GM19025 (cell line): ENCODE data around the gene NCKAP1.
"Not testable (repeated sequence)": the region's sequence is repeated elsewhere in the genome, so short reads cannot be mapped to it uniquely, and the experiment has no call there.

Source experiments
- ATAC-seq: cut with Tn5 transposase; IDR thresholded peaks from one replicate; pipeline ENCODE4 v1.9.1; 2021; ENCODE audit warnings: mild to moderate bottlenecking, low read depth, moderate library complexity; ENCODE audit not compliant: unreplicated experiment

NCKAP1 gene

GRCh38 chr2:182915369-182916326 is 122.6 kb downstream of the NCKAP1 start:
- no peak for ATAC-seq

- no peak for ATAC-seq
Measured at GRCh38 chr2:182914852-182915251, 123.4 kb downstream of the NCKAP1 start.

GRCh38 chr2:182913064-182913463 is 125.2 kb downstream of the NCKAP1 start:
- ATAC-seq, result no peak

GRCh38 chr2:182912518-182912915 is 125.7 kb downstream of the NCKAP1 start:
- no peak for ATAC-seq

- ATAC-seq, result no peak
Measured at GRCh38 chr2:182911813-182912517, 126.3 kb downstream of the NCKAP1 start.

- ATAC-seq, result no peak
Measured at GRCh38 chr2:182910965-182911364, 127.3 kb downstream of the NCKAP1 start.

- no peak for ATAC-seq
Measured at GRCh38 chr2:182907081-182907830, 131.0 kb downstream of the NCKAP1 start.

GRCh38 chr2:182906454-182906853 is 131.8 kb downstream of the NCKAP1 start:
- no peak for ATAC-seq

- no peak for ATAC-seq
Measured at GRCh38 chr2:182904844-182905243, 133.4 kb downstream of the NCKAP1 start.

GRCh38 chr2:182903566-182903965 is 134.7 kb downstream of the NCKAP1 start:
- no peak for ATAC-seq

- no peak for ATAC-seq
Measured at GRCh38 chr2:182901748-182902147, 136.5 kb downstream of the NCKAP1 start.

- no peak for ATAC-seq
Measured at GRCh38 chr2:182898718-182899117, 139.5 kb downstream of the NCKAP1 start.

- ATAC-seq, result no peak
Measured at GRCh38 chr2:182897137-182897536, 141.1 kb downstream of the NCKAP1 start.

GRCh38 chr2:182895798-182896197 is 142.5 kb downstream of the NCKAP1 start:
- no peak for ATAC-seq

- ATAC-seq, result no peak
Measured at GRCh38 chr2:182895169-182895568, 143.1 kb downstream of the NCKAP1 start.

- no peak for ATAC-seq
Measured at GRCh38 chr2:182894174-182894573, 144.1 kb downstream of the NCKAP1 start.

GRCh38 chr2:182893666-182894065 is 144.6 kb downstream of the NCKAP1 start:
- ATAC-seq, result no peak

- not testable (repeated sequence) for ATAC-seq
Measured at GRCh38 chr2:182893035-182893434, 145.2 kb downstream of the NCKAP1 start.

GRCh38 chr2:182891611-182892010 is 146.6 kb downstream of the NCKAP1 start:
- no peak for ATAC-seq

- no peak for ATAC-seq
Measured at GRCh38 chr2:182890773-182891378, 147.4 kb downstream of the NCKAP1 start.
